H1 (cell line): ENCODE measurements around the gene CADPS. TPM values are rescaled to one million over a fixed set of nuclear protein-coding genes. Genes with fewer than 3 reads are reported as not detected.

Experiments used
- ASH2L ChIP-seq: fragments of 200-600, 300-600 bp; sonication (generic); IDR thresholded peaks from one replicate; pipeline ENCODE4 v1.7.1; 2017; ENCODE audit warnings: low read length
- CHD7 ChIP-seq: fragments of 300-600 bp; sonication (generic); IDR thresholded peaks from 2 replicates; pipeline ENCODE4 v1.7.1; 2012; ENCODE audit warnings: low read length, moderate library complexity, mild to moderate bottlenecking, inconsistent platforms; ENCODE audit not compliant: insufficient replicate concordance
- CREB1 ChIP-seq: IDR thresholded peaks from 2 replicates; pipeline ENCODE4 v1.6.1; 2012; ENCODE audit warnings: inconsistent platforms
- GTF2F1 ChIP-seq: IDR thresholded peaks from 2 replicates; pipeline ENCODE4 v1.6.1; 2012; ENCODE audit warnings: low read depth, low read length, improper control_type of control experiment, borderline replicate concordance
- JUN ChIP-seq: IDR thresholded peaks from 2 replicates; pipeline ENCODE4 v1.6.1; 2011; ENCODE audit warnings: low read depth, mild to moderate bottlenecking, improper control_type of control experiment, low read length
- MAX ChIP-seq: IDR thresholded peaks from 2 replicates; pipeline ENCODE4 v1.6.1; 2012; ENCODE audit warnings: inconsistent platforms
- NANOG ChIP-seq: IDR thresholded peaks from 2 replicates; pipeline ENCODE4 v1.6.1; 2011; ENCODE audit warnings: low read length, low read depth, mild to moderate bottlenecking, inconsistent platforms; ENCODE audit not compliant: insufficient read depth, poor library complexity, severe bottlenecking
- RBBP5 ChIP-seq: IDR thresholded peaks from 2 replicates; pipeline ENCODE4 v1.7.1; 2012; ENCODE audit warnings: low read depth, mild to moderate bottlenecking, inconsistent platforms, low read length, moderate library complexity, borderline replicate concordance
- SP1 ChIP-seq: IDR thresholded peaks from 2 replicates; pipeline ENCODE4 v1.6.1; 2011; ENCODE audit warnings: low read depth, low read length
- TBP ChIP-seq: IDR thresholded peaks from 2 replicates; pipeline ENCODE4 v1.6.1; 2011; ENCODE audit warnings: low read depth, low read length, improper control_type of control experiment
- YY1 ChIP-seq: IDR thresholded peaks from 2 replicates; pipeline ENCODE4 v1.6.1; 2011; ENCODE audit warnings: low read depth, mild to moderate bottlenecking, low read length
- polyA plus RNA-seq, 7 experiments: library from polyadenylated mRNA; depleted of rRNA in 3 of 7; stranded (reverse) in 5 of 7; unstranded in 2 of 7; fragments of >200 nt in 5 of 7; fragments of 200-250 nt in 2 of 7; gene quantifications; 1 replicate in 5 of 7; 2 replicates in 1 of 7; 4 replicates in 1 of 7; pipeline versions ENCODE4 v1.2.1 to v1.2.3, GENCODE V29; 2011 to 2013; ENCODE audit warnings: missing spikeins in 2 of 7, mixed read lengths in 2 of 7
- total RNA-seq: library from RNA; stranded (reverse); fragmentation: NEBNext Ultra II Directional; extraction: Animal tissue kit (Norgen Biotek cat#: 25700); gene quantifications from 2 replicates; pipeline ENCODE4 v1.2.1, GENCODE V29; 2021
- TF ChIP-seq, protein P1 (sequence below): IDR thresholded peaks from 2 replicates; pipeline ENCODE4 v1.6.1; 2011; ENCODE audit warnings: low read depth, mild to moderate bottlenecking, low read length; ENCODE audit not compliant: insufficient read depth

Gene CADPS
- total and polyA plus RNA-seq, 2 of the 8 experiments (the other 6 are each of a cell fraction or from before 2014, with no cell fraction given): 7.1 to 10.2 TPM

DNA sequence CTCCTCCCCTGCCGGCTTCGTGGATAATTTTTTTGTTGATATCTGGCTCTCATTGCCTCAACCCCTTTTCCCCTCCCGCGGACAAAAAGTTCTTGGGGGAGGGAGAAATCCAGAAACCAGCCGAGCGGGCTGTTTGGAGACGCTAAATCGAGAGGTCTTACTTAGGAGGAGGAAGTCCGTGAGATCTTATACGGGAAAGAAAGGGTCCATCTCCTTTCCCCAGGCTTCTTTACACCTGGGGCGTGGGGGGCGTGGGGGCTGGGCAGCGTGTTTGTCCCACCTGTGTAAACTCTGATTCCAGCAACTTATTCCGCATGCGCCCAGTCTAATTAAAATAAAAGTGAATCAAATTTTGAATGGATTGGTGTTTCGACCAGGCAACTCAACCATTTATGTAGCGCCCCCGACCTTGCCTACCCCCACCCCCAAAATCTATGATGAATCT lies 364 bp upstream of the CADPS start (continued):
- TF ChIP-seq CHD7: no peak
- TF ChIP-seq NANOG: no peak
- TF ChIP-seq MAX: no peak
- TF ChIP-seq GTF2F1: no peak
- no peak for TF ChIP-seq SP1
- peak; percentile 86 for TF ChIP-seq ASH2L
- TF ChIP-seq TBP: no peak
- TF ChIP-seq, protein P1, sequence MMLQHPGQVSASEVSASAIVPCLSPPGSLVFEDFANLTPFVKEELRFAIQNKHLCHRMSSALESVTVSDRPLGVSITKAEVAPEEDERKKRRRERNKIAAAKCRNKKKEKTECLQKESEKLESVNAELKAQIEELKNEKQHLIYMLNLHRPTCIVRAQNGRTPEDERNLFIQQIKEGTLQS: no peak
- TF ChIP-seq RBBP5: no peak
- no peak for TF ChIP-seq YY1
- TF ChIP-seq JUN: no peak
- TF ChIP-seq CREB1: peak; percentile 2; the same call in 1 of the 2 replicates
